HFF-Myc (cell line): ENCODE results near the gene RXRA.

ENCODE experiments used
- DNase-seq: peaks from one replicate; pipeline ENCODE4 v3.0.0-alpha.2; 2011; ENCODE audit warnings: low read depth; ENCODE audit errors: extremely low read depth
- H3K4me3 ChIP-seq: replicated peaks from 2 replicates; pipeline ENCODE4 v1.5.1; 2011; ENCODE audit warnings: low read depth, mild to moderate bottlenecking, control low read depth, low read length
- TF ChIP-seq, protein P1 (sequence below): IDR thresholded peaks from 2 replicates; pipeline ENCODE4 v1.5.1; 2012; ENCODE audit warnings: mild to moderate bottlenecking, low read depth, low read length, control low read depth; ENCODE audit errors: missing control alignments

Gene RXRA

GRCh38 chr9:134348404-134349155, 22.3 kb downstream of the RXRA start:
- TF ChIP-seq, protein P1, sequence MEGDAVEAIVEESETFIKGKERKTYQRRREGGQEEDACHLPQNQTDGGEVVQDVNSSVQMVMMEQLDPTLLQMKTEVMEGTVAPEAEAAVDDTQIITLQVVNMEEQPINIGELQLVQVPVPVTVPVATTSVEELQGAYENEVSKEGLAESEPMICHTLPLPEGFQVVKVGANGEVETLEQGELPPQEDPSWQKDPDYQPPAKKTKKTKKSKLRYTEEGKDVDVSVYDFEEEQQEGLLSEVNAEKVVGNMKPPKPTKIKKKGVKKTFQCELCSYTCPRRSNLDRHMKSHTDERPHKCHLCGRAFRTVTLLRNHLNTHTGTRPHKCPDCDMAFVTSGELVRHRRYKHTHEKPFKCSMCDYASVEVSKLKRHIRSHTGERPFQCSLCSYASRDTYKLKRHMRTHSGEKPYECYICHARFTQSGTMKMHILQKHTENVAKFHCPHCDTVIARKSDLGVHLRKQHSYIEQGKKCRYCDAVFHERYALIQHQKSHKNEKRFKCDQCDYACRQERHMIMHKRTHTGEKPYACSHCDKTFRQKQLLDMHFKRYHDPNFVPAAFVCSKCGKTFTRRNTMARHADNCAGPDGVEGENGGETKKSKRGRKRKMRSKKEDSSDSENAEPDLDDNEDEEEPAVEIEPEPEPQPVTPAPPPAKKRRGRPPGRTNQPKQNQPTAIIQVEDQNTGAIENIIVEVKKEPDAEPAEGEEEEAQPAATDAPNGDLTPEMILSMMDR = no peak
- no peak overlapping the region for H3K4me3 ChIP-seq
- DNase-seq = no peak

DNA sequence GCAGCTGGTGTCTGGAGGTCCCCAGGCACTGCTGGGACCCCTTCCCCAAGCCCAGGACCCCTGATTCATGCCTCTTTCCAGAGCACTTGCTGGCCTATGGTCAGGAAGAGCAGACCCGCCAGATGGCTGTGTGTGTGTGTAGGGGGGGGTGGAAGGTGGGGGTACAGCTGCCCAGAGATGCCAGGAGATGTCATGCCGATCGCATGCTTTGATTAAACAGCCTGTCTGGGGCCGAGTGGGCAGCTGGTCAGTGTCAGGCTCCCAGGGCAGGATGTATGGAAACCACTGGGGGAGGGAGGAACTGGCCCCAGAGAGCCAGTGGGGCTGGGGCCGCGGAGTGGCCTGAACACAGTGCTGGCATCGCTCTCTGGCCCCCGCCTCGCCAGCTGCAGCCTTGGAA, 23.7 kb downstream of the RXRA start:
- no peak for DNase-seq
- TF ChIP-seq, protein P1 = no peak
- H3K4me3 ChIP-seq = no peak overlapping the region

GRCh38 chr9:134350416-134350994, 24.2 kb downstream of the RXRA start:
- H3K4me3 ChIP-seq = no peak overlapping the region
- TF ChIP-seq, protein P1 = no peak
- no peak for DNase-seq

GRCh38 chr9:134351606-134352176, 25.4 kb downstream of the RXRA start:
- TF ChIP-seq, protein P1 = no peak
- no peak overlapping the region for H3K4me3 ChIP-seq
- no peak for DNase-seq

DNA sequence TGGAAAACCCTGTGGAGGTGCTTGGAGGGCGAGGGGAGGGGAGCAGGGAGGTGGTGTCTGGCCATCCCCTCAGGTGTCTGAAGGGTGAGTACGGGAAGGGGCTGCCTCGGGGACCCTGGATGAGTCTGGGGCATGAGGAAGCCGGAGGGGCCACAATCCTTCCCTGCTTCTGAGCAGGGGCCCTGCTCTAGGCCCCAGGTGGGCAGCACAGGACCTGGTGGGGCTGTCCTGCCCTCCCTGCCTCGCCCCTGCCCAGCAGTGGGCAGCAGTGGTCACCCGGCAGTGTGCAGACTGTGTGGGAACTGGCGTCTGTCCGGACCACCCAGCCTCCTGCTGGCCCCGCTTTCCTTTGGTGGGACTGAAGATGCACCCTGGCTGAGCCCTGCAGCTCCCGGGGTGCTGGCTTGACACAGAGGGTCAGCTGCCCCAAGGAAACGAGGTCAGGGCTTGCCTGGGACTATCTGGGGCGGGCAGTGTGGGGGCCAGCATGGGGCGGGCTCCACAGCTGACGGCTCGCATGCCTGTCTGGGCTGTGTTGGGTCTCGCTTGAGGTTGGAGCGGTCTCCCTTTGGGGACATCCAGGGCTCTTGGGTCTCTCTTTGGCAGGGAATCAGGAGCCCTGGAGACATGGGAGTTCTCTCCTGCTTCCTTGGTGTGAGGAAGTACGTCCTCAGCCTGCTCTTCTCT, 26.1 kb downstream of the RXRA start:
- H3K4me3 ChIP-seq = no peak overlapping the region
- DNase-seq = no peak
- TF ChIP-seq, protein P1 = no peak

- H3K4me3 ChIP-seq = no peak overlapping the region
- DNase-seq = no peak
- TF ChIP-seq, protein P1 = no peak
Measured at GRCh38 chr9:134353539-134353938, 27.3 kb downstream of the RXRA start.
